NCI-H1694 (cell line): ENCODE data around the gene TFAP2B.

Experiments
- DNase-seq: peaks from one replicate; lab custom pipeline; 2025; lab: John Stamatoyannopoulos, UW

The TFAP2B gene

DNA sequence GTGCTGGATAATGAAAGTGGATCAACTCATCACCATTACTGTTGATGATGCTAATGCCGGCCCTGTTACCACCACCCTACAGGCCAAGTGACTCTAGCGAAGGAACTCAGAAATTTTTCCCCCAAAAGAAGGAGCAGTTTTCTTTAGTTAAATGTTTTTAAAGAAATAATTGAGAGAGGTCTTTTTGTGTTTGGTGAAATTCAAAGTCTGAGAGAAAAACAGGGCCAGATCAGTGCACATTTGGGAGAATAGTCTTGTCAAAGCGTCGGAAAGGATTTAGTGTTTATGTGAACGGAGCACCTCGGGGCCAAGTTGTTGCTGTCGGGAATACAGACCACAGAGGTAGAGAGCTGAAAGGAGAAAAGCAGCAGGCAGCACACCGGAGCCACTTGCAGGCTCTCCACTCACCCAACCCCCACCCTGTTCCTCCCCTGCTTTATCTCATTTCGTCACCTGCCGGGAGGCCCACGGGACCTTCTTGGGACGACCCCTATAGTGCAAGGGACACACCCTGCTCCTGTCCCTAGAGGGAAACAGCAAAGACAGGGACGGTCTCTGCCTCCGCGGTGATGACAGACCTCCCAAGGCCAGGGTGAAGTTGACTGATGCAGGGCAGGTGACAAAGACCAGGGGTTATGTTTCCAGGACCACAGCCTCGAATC is 6.8 kb downstream of the TFAP2B start:
- no peak for DNase-seq

DNA sequence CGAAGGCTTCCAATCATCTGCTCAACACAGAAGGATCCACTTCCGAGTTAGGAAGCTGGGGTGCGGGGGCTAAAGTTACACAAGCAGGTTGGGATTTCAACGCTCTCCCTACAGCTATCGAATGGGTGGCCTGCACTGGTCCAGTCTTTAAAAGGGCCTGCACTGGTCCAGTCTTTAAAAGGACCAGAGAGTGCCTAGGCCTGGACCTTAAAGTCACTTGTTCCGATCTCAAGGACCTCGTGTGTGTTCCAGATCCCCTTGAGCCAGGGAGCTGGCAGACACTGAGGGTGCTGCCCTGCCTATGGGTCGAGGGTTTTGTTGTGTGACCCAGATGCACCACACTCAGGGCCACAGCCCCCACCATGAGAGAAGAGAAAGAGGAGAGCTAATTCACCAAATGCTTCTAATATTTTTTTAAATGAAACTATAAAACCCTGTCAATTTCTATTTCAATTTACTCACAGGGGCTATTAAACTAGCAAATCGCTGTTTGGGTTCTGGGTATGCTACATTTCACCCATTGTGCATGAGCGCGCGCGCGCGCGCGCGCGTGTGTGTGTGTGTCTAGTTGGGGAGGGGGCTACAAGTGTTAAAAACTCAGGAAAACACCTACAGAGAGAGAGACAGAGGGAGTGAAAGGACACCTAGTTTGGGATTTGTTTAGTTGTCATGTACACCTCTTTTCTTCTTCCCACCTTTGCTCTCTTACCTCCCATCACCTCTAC is 7.5 kb downstream of the TFAP2B start:
- DNase-seq, result no peak

DNA sequence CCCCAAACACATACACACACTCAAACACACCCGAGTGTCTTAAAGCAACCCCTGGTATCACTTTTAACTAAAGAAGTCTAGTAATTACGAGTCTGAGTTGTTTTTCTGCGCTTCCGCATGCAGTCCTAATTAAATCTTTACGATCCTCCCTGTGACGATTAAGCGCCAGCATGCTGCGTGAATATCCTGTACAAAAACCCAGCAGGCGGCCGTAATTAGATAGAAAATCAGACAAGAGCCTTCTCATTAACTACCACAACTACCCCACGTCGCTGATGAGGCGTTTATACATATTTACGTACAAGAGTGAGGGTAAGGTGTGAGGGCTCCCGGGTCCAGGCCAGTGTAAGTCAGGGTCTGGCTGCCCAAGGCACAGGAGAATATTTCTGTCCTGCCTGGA is 8.1 kb downstream of the TFAP2B start:
- DNase-seq, result no peak

DNA sequence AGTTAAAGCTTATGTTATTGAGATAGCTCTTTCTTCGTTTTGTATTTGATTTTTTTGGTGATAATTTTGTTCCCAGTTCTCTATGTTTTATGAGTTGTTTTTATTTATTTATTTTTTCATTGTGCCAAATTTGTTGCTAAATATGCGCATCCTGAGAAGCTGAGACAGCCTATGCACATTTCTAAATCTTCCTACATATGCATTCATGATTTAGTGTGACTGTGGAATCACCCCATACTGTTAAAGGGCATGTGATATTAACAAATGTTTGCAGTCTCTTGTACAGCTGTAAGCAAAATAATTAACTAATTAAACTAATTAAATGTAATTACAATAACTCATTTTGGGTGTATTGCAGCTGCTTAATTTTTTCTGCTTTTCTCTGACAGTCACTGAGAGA is 10.4 kb downstream of the TFAP2B start:
- no peak for DNase-seq

DNA sequence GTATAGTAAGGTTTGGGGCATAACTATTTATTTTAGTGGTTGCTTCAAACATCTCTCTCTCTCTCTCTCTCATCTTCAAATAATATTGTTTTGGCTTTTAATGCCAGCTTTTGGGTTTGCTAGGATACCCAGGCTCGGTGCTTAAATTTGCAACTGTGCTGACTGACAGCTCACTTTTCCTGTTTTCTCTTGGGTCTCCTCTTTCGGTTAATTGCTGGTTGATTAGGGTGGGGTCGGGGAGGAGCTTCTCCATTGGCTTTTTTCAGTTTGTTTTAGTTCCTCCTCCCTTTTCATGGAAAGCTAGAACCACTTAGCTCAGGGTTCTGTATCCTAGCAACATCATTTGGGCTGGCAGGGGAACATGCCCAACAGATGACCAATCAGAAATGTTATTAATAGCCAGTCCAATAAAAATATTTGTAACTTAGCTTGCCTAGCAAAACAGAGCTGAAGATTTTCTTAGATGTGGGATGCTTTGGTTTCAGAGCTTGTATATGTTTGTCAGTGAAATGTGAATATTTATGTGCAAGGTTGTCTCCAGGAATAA is 11.3 kb downstream of the TFAP2B start:
- DNase-seq, result no peak

DNA sequence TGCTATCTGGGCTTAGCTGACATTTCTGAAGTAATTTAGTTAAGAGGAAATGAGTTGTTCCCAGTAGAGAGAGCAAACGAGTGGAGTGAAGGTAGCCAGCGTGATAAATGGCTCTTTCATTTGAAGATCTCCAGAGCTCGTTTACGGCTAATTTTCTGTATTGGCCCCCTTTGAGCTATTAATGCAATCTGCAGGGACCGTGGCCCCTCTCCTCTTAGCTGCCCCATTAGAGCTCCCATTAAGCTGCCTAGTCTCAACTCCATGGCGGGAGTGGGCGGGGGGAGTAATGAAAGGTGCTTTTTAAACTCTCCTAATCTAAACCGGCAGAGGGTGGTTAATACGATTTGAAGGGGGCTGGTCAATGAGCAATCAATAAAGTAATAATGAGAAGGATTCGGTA is 12.5 kb downstream of the TFAP2B start:
- no peak for DNase-seq

DNA sequence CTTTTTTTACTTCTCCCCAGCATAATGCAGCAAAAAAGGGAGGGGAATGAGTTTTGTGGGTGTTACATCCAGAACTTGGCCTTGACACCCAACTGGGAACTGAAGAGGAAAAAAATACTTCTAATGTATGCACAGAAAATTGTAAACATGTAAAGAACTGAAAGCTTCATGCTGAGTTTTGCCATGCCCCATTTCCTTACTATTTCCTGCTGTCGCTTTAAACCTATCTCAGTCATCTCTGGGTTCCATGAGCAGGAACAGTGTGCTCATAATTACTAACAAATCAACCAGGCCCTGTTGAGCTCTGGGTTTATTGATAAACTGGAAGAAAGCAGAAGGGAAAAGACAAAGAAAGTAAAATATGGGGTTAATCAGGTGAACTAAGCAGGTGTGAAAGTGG is 14.2 kb downstream of the TFAP2B start:
- no peak for DNase-seq

DNA sequence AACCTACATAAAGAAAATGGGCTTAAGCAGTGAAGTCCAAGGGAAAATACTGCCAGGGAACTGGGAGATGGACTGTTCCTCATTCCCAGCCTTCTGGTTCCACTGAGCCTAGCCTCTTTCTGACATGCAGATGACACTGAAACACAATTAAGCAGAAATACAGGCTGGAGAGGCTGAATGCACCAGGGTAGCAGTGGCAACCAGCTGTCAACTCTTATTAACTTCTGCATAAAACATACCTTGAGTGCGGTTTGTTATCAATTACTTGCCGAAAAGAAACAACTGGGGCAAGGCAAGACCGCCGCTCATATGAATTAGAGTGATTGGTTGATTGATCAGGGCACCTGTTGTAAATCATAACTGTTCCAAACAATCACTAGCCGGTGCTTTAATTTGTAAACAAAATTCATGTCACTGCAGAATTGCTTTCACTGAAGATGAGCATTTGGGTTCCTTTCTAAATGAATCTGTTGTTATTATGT is 16.3 kb downstream of the TFAP2B start:
- no peak for DNase-seq

DNA sequence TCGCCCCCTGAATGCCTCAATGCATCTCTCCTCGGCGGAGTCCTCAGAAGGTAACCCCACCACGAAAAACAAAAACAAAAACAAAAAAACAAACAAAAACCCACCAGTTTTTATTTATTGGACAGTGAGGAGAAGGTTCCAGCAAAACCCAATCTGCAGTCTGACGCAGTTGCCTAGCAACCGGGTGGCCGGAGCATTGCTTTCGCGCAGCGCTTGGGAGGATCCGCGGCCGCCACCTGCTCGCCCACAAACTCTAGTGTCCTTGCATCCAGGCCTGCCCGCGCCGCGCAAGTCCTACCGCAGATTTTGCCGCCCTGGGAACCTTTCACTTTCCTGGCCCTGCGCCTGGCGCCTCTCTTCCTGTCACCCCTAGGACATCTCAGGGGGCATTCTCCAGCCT is 17.6 kb downstream of the TFAP2B start:
- no peak for DNase-seq

DNA sequence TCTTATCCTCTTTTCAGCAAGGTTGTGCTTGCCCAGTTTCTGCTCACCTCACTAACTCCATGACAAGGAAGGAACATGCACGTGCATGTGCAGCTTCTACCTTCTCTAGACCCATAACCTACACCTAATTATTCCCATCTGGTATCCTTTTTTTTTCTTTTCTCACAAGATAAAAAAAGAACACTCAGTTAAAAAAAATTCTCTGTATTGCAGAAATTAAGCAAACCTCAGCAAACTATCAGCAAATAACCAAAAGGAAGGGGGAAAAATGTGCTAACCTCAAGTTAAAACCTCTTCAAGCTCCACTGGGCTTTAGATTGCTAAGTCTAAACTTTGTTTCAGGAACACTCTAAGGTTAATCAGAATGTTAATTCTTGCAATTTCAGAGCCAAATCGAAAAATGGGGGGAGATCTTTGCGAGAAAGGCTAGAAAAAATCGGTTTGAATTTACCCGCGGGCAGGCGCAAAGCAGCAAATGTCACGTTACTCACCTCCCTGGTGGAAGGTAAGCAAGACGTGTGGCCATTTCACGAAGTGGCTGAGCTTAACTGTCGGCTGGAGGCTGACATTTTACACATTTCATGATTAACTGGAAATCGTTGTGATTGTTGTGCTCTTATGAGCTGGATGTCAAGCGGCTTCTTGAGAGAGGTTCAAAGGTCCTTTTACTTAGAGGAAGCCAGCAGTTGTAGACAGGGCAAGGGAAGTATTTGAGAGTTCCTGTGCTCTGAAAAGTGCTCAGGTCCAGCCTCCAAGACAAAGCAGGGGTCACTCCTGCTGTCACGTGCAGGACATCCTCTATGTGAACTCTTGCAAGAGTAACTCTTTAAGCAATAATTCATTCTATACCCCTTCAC is 19.1 kb downstream of the TFAP2B start:
- DNase-seq, result no peak

DNA sequence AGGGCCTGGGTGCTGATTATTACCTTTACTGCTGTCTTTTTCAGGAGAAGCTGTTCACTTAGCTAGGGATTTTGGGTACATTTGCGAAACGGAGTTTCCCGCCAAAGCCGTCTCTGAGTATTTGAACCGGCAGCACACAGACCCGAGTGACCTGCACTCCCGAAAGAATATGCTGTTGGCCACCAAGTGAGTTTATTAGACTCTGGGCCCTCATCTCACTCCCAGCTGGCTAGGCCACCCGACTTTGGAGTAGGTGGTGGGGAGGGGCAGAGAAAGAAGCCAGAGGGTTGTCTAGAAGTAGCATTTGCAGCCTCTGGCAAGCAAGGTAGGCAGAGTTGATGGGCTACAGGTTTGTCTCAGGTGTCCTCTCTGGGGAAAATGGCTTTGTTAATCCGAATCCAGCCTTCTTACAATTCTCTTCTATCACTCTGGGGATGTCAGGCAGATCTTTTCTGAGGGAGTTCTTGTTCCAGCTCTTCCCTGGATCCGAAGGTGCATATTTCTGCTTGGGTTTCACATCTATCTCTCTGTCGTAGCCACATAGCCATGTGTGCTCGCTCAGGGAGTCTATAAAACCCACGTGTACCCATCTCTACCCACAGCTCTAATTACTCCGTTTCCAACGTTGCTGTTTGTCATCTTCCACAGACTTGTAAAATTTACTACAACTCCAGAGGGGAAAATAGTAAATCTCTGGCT is 21.6 kb downstream of the TFAP2B start:
- no peak for DNase-seq

DNA sequence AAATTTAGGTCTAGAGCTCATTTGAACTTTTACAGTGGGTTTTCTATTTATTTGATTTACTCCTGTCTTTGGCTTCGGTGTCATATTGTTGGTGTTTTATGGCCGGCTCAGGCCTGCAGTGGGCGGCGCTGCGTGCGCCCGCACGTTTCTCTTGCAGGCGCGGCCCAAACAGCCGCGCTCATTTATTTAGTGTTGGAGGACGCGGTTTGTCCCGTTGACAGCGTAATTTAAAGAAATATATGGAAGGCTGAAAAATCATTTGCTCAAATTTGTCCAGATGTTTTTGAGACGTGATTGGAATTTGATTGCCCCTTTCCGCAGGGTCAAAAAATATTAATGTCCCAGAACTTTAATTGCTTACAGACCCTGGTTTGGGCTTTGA is 22.1 kb downstream of the TFAP2B start:
- DNase-seq, result no peak

DNA sequence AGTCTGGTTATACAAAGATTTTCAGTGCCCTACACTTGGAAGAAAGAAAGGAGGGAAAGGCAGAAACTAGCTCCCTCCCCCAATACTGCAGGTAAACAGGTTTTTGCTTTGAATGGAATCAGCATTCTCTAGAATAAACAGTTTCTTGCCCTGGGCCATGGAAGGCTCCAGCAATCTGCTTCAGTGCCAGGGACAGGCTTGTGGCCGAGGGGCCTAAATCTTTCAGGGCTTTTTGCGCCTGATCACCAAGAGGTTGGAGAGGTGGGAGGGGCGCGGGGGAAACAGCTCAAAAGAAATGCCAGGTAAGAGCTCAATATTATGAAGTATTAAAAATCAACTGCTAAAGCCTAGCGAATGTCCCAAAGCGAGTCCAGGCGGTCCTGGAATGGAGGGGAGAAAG is 23.8 kb downstream of the TFAP2B start:
- DNase-seq, result no peak

DNA sequence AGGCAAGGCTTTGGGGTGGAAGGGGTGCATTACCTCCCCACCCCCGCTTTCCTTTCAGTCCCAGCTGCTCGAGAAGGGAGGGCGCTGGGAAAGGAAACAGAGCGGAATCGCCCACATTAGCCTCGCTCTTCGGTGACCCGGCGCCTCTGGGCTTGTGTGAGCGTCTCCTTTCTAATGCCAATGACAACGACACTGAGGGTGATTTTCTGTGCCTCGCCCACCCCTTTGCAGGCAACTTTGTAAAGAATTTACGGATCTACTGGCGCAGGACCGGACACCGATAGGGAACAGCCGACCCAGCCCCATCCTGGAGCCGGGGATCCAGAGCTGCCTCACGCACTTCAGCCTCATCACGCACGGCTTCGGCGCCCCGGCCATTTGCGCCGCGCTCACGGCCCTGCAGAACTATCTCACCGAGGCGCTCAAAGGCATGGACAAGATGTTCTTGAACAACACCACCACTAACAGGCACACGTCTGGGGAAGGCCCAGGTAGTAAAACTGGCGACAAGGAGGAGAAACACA is 24.3 kb downstream of the TFAP2B start:
- DNase-seq, result no peak

DNA sequence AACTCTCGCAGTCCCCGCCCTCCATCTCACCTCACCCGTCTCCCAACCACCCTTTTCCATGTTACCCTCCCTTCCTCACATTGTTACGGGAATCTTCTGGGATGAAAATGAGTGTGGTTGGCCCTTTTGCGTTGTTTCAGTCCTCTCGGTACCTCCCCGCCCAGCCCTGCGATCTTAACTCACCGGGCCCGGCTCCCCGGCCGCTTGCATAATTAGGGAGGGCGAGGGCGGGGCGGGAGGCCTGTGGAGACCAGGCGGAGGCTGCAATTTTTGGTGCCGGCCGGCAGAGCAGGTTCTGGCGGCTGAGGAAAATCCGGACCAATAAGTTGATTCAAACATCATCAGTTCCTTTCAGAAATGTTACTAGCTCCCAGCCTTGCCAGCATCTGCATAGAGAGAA is 25.2 kb downstream of the TFAP2B start:
- DNase-seq, result no peak

DNA sequence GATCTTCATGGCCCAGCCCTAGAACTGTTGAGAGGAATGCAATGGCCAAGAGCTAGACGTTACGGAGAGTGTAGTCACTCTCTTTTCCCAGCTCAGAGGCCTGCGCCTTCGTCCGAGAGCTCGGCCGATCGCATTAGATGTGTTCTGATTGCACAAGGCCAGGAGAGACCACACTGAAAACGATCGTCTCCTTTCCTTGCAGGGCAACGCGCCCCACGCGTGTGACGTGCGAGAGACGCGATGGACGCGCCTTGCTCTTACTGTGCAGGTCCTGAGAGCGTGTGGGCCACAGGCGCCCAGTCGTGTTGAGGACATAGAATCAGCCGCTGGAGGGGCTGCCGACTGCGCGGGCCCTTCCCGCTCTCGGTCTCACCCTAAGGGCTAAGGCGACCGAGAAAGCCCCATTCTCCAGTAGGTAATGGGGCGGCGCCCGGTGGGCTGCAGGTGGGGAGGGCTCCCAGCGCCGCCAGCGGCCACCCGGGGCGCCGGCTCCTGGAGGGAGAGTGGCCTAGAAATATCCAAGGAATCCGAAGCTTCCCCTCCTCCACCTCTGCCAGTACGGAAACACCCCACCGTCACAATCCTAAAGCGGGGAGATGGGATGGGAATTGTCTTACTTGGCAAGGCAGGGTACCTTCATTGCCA is 26.9 kb downstream of the TFAP2B start:
- no peak for DNase-seq

DNA sequence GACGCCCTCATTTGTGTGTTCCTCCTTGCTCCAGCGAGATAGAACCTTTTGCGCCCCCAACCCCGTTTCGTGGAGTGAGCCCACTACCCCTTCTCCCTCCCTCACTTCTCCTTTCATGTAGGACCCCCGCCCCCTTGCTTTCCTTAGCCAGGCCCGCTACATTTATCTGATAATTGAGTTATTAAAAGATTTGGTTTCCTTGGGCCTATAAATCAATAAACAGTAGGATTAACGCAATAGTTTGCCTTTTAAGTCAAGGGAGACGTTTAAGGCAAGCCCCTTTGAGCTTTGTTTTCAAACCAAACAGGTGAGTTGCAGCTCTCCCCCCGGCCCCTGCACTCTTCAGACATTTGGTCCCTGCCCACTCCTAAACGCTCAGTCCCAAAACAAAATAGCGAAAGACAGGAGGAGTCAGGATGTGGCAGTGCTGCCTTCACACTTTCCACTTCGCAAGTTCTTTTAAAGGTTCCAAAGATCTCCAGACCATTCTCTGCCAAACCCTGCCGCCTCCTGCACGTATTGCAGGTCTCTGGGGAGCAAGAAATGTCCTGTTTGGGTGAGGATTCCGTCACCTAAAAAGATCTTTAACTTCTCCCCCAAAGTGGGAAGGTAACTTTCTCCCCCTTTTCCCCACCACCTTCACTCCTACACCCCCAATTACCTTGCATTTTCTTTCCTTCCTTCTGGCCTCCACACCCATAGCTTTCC is 27.6 kb downstream of the TFAP2B start:
- DNase-seq, result no peak

DNA sequence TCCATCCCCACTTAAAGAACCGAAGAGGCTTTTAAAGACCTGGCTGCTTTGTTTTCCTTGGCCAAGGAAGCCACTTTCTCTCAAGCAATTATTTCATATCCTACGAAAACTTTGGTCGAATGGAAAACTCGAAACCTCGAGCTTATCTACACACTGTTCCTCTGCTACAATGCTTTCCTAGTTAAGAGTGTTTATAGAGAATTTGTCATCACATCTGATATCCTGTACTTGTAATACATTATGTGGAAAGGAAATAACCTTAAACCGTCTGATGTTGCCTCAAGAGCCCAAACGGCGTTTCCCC is 28.1 kb downstream of the TFAP2B start:
- no peak for DNase-seq

DNA sequence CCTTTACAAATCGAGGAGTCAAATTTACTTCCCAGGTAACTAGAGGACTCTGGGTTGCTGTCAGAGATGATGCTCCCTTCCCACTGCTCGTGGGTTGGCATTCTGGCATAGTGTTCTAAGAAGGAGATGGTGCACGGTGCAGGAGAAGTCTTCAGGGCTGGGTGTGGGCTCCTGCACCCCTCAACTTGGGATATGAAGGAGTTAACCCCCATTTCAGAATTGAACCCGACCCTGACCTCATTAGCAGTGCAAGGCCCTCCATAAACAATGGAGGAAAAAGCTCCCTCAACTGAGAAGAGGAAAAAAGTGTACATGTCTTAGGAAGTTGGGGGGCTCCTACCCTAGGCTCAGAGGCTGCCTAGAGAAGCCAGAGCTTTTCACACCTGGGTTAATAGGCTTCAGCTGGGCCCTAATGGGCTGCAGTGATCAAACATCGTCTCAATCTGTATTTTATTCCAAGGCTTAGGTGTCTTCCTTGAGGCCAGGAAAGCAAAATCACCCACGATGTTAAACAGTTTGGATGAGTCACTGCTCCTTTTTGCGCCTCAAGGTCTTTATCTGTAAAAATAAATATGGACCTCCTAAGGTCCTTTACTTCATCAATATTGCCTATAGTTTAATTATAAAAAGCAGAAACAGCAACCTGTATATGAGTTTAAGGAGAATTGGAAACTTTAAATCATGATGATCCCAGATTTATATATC is 29.4 kb downstream of the TFAP2B start:
- DNase-seq, result no peak
